ENCODE measurements around the gene BANF2.

GRCh38 chr20:17725094-17725835 is 25.5 kb downstream of the BANF2 start:
- TF ChIP-seq POLR2A (IDR thresholded peaks at IDR 0.05; ENCODE audit: low read length) (no peak), GATA1 (IDR thresholded peaks at IDR 0.05; ENCODE audit: low read depth, low read length) (no peak)
